HuH-7.5 (cell line): ENCODE measurements around the gene ANHX.
"Not testable (repeated sequence)": the region's sequence is repeated elsewhere in the genome, so short reads cannot be mapped to it uniquely, and the experiment has no call there.

ENCODE experiments used
- DNase-seq: peaks from one replicate; pipeline ENCODE4 v3.0.0; 2011; ENCODE audit warnings: low spot score

The ANHX gene

GRCh38 chr12:133235401-133236112, at the start of gene ANHX:
ANHX (minus strand) TSS chr12:133235877; CDS start chr12:133234356, 1,521 bp downstream.
- DNase-seq: no peak

- DNase-seq: not testable (repeated sequence)
Observed at GRCh38 chr12:133264668-133265067, 29.0 kb upstream of the ANHX start.

- no peak for DNase-seq
Observed at GRCh38 chr12:133264173-133264572, 28.5 kb upstream of the ANHX start.

- no peak for DNase-seq
Observed at GRCh38 chr12:133256321-133256720, 20.6 kb upstream of the ANHX start.

GRCh38 chr12:133255833-133256232, 20.2 kb upstream of the ANHX start:
- DNase-seq: not testable (repeated sequence)

GRCh38 chr12:133251732-133252131, 16.1 kb upstream of the ANHX start:
- DNase-seq: no peak

- no peak for DNase-seq
Observed at GRCh38 chr12:133236556-133236955, 879 bp upstream of the ANHX start.

GRCh38 chr12:133236144-133236543, 467 bp upstream of the ANHX start:
- DNase-seq: no peak

- DNase-seq: no peak
Observed at GRCh38 chr12:133234971-133235370, 706 bp downstream of the ANHX start.

- no peak for DNase-seq
Observed at GRCh38 chr12:133233993-133234564, 1.6 kb downstream of the ANHX start.

GRCh38 chr12:133233006-133233405, 2.7 kb downstream of the ANHX start:
- no peak for DNase-seq

GRCh38 chr12:133231001-133231400, 4.7 kb downstream of the ANHX start:
- DNase-seq: no peak

- no peak for DNase-seq
Observed at GRCh38 chr12:133227281-133227852, 8.3 kb downstream of the ANHX start.

- DNase-seq: no peak
Observed at GRCh38 chr12:133226690-133227089, 9.0 kb downstream of the ANHX start.

- no peak for DNase-seq
Observed at GRCh38 chr12:133225527-133225926, 10.2 kb downstream of the ANHX start.

- no peak for DNase-seq
Observed at GRCh38 chr12:133222211-133222610, 13.5 kb downstream of the ANHX start.

- no peak for DNase-seq
Observed at GRCh38 chr12:133221241-133221640, 14.4 kb downstream of the ANHX start.

GRCh38 chr12:133220521-133220920, 15.2 kb downstream of the ANHX start:
- no peak for DNase-seq

- no peak for DNase-seq
Observed at GRCh38 chr12:133217219-133217618, 18.5 kb downstream of the ANHX start.

- DNase-seq: no peak
Observed at GRCh38 chr12:133215724-133216123, 20.0 kb downstream of the ANHX start.

GRCh38 chr12:133206390-133206789, 29.3 kb downstream of the ANHX start:
- no peak for DNase-seq

- no peak for DNase-seq
Observed at GRCh38 chr12:133204264-133204603, 31.4 kb downstream of the ANHX start.

GRCh38 chr12:133203344-133204263, 32.1 kb downstream of the ANHX start:
- no peak for DNase-seq
